NCI-H1092 (cell line): ENCODE data around the gene PERP.

Experiments used
- DNase-seq: peaks from one replicate; lab custom pipeline; 2025; lab: John Stamatoyannopoulos, UW

PERP gene

DNA sequence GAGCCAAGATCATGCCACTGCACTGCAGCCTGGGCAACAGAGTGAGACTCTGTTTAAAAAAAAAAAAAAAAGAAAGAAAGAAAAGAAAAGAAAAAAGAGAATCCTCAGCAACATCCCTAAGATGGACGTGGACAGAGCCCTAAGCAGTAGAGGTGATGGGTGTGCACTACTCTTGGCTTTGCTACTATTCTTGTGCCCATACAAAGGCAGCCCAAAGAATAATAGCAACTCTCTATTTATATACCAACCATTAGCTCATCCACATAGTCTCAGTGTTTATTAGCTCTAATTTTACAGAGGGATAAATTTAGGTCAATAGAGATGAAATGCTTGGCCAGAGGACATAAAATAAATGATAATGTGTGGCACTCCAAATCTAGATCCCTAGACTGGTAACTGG is 62.2 kb downstream of the PERP start:
- DNase-seq, result no peak

GRCh38 chr6:138044458-138044857 is 62.8 kb downstream of the PERP start:
- DNase-seq, result no peak
